ENCODE data around the gene FSD2. TPM values are rescaled to one million over a fixed set of nuclear protein-coding genes. Genes with fewer than 3 reads are reported as not detected.

The FSD2 gene
- total RNA-seq = under 0.01 TPM

DNA sequence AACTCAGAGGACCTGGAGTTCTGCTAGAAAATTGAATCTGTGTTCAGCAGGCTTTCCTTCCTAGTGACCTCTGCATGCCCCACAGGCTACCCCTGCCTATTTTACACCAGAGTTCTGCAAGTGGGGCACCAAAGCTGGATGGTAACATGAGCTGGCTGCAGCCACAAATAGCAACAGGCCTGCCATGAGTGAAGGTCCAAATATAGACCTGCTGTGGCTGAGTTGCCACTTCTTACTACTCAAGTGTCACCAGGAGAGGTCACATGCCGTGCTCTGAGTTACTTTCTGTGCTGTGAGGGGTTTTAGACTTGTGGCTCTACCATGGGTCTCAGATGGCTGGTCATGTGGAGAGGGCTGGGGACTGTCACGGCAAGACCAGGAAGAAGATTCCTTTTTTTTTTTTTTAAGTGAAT lies at the start of gene FSD2:
FSD2 (minus strand) TSS at position 76 of the 413 bp plus-strand sequence. CDS start 18,679 bp downstream, outside the sequence.
- no peak within 1 kb of the TSS for H3K4me3 ChIP-seq (ENCODE audit: low read length)
- no peaks in the 10 kb centered on the region for H3K27me3 ChIP-seq (ENCODE audit: insufficient read depth, low read length)
- H3K4me1 ChIP-seq (ENCODE audit: insufficient read depth, low read length) = peaks cover 8% of the 10 kb centered on the region
- H3K9me3 ChIP-seq (ENCODE audit: low read depth, low read length) = no peaks in the 10 kb centered on the region

DNA sequence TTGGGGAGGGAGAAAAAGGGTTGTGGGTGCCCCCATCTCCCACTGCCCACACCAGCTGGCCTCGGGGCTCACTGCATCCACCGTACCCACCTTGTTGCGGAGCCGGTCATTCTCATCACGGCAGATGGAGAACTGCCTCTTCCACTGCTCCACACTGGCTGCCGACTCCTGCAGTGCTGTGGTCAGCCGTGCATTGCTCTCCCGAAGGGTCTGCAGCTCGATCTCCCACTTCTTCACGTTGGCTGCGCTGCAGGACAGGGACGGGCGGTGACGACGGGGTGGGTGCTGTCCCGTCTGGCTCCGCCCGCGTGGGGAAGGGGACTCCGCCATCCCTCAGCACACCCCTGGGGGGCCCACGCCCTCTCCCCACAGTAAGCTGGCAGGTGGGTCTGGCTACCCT lies 48.7 kb upstream of the FSD2 start:
- H3K27me3 ChIP-seq (ENCODE audit: insufficient read depth, low read length) = no peaks in the 10 kb centered on the region
- peaks cover 23% of the 10 kb centered on the region for H3K4me1 ChIP-seq (ENCODE audit: insufficient read depth, low read length)
- no peak overlapping the region for H3K4me3 ChIP-seq (ENCODE audit: low read length)
- no peaks in the 10 kb centered on the region for H3K9me3 ChIP-seq (ENCODE audit: low read depth, low read length)

- Histone ChIP-seq H3K4me3 (ENCODE audit: low read length) (no peak overlapping the region), H3K4me1 (ENCODE audit: insufficient read depth, low read length) (peaks cover 27% of the 10 kb centered on the region), H3K27me3 (ENCODE audit: insufficient read depth, low read length) (no peaks in the 10 kb centered on the region), H3K9me3 (ENCODE audit: low read depth, low read length) (no peaks in the 10 kb centered on the region)
Observed at GRCh38 chr15:82852941-82853561, 47.2 kb upstream of the FSD2 start.

DNA sequence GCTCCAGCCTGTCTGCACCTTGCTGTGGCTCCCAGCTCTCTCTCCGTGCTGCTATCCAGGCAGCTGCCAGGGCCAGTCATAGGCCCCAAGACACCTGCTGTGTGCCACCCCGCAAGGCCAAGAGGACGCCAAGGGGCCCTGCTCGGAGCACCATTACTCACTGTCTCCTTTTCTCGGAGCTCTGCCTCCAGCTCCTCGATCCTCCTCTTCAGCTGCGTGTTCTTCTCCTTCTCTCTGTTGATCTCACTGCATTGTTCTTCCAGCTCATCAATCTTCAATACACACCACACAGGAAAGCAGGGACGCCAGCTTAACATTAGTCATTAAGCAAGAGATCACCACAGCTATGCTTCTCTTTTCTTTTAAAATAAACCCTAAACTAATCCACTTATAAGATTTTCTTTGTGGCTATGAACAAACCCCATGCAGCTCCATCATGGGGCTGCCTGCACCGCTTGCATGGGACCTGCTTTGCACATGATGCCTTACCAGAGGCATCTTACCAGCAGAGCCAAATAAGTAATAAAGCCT lies 46.2 kb upstream of the FSD2 start:
- no peak overlapping the region for H3K4me3 ChIP-seq (ENCODE audit: low read length)
- H3K27me3 ChIP-seq (ENCODE audit: insufficient read depth, low read length) = no peaks in the 10 kb centered on the region
- peaks cover 27% of the 10 kb centered on the region for H3K4me1 ChIP-seq (ENCODE audit: insufficient read depth, low read length)
- H3K9me3 ChIP-seq (ENCODE audit: low read depth, low read length) = no peaks in the 10 kb centered on the region

- no peaks in the 10 kb centered on the region for H3K9me3 ChIP-seq (ENCODE audit: low read depth, low read length)
- H3K27me3 ChIP-seq (ENCODE audit: insufficient read depth, low read length) = no peaks in the 10 kb centered on the region
- H3K4me1 ChIP-seq (ENCODE audit: insufficient read depth, low read length) = peaks cover 27% of the 10 kb centered on the region
- H3K4me3 ChIP-seq (ENCODE audit: low read length) = no peak overlapping the region
Observed at GRCh38 chr15:82851306-82851850, 45.5 kb upstream of the FSD2 start.

DNA sequence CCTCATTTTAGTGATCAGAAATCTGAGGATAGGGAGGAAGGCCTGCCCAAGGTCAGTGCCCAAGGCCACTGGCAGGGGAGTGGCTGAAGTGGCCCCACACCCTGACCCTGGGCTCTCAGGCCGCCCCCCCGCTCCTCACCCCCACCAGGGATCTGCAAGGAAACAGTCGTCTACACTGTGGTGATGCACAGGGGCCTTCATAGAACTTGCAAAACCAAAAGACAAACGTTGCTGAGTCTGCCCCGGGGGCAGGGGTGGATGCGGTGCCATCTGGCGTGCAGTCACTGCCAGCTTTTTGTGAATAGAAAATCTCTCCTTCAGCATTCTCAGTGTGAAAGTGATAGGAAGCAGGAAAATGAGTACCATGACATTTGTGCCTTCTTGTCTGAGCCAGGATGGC lies 44.9 kb upstream of the FSD2 start:
- peaks cover 25% of the 10 kb centered on the region for H3K4me1 ChIP-seq (ENCODE audit: insufficient read depth, low read length)
- H3K4me3 ChIP-seq (ENCODE audit: low read length) = no peak overlapping the region
- no peaks in the 10 kb centered on the region for H3K27me3 ChIP-seq (ENCODE audit: insufficient read depth, low read length)
- no peaks in the 10 kb centered on the region for H3K9me3 ChIP-seq (ENCODE audit: low read depth, low read length)

GRCh38 chr15:82849556-82850512 lies 44.0 kb upstream of the FSD2 start:
- peaks cover 29% of the 10 kb centered on the region for H3K4me1 ChIP-seq (ENCODE audit: insufficient read depth, low read length)
- H3K9me3 ChIP-seq (ENCODE audit: low read depth, low read length) = no peaks in the 10 kb centered on the region

DNA sequence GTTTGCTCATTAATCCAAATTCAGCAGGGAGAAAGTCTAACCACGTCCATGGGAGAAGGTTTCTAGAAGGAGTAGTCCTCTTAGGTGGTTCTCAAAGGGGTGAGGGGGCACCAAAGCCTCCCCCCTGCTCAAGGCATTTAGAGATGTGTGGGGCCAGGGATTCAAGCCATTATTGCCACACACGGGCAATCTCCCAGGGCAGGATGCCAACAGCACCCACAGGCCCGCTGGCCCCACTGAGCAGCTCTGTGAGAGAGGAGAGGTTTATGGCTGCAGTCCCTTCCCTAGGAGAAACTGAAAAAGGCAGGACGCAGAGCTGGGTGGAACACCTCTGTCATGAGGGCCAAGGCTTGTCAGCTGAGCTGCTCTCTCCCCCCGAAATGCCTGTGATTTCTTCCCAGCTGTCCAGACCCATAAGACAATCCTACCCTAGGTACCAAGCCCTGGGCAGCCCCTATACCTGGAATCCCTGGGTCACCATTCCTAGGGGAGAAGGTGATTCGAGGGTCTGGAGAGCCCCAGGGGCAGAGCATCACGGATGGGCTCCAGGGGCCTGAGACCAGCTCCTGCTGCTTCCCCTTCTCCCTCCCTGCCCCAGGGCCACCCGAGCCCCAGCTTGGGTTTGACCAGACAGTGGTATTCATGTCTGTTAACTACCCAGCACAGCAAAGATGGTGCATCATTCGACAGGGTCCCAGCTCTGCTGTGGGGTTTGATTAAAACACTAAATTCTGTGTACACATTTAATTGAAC lies 42.5 kb upstream of the FSD2 start:
- no peaks in the 10 kb centered on the region for H3K9me3 ChIP-seq (ENCODE audit: low read depth, low read length)
- no peak overlapping the region for H3K4me3 ChIP-seq (ENCODE audit: low read length)
- H3K27me3 ChIP-seq (ENCODE audit: insufficient read depth, low read length) = no peaks in the 10 kb centered on the region
- H3K4me1 ChIP-seq (ENCODE audit: insufficient read depth, low read length) = peaks cover 36% of the 10 kb centered on the region

More at GRCh38 chr15:82849556-82850512, 44.0 kb upstream of the FSD2 start:
- Histone ChIP-seq H3K4me3 (ENCODE audit: low read length) (no peak overlapping the region), H3K27me3 (ENCODE audit: insufficient read depth, low read length) (no peaks in the 10 kb centered on the region)

- no peaks in the 10 kb centered on the region for H3K9me3 ChIP-seq (ENCODE audit: low read depth, low read length)
- H3K4me3 ChIP-seq (ENCODE audit: low read length) = no peak overlapping the region
- H3K4me1 ChIP-seq (ENCODE audit: insufficient read depth, low read length) = peaks cover 29% of the 10 kb centered on the region
- no peaks in the 10 kb centered on the region for H3K27me3 ChIP-seq (ENCODE audit: insufficient read depth, low read length)
Observed at GRCh38 chr15:82847703-82848102, 41.8 kb upstream of the FSD2 start.

DNA sequence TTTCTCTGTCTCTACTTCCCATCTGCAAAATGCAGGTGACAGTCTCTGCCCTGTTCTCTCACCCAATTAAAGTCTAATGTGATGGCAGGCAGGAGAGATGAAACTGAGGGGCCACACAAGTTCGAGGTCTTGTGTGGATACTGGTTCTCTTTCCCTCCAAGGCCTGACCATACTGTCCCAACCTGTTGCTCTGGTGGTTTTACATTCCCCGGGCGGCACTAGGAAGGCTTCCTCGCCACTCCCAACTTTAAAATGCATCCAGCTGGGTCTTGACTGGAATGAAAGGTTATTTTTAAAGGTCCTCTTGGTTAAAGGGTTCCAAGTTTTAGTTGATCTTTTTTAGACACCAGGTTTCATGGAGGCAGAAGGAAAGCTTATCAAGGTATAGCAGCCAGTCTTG lies 40.8 kb upstream of the FSD2 start:
- Histone ChIP-seq H3K4me1 (ENCODE audit: insufficient read depth, low read length) (peaks cover 27% of the 10 kb centered on the region), H3K27me3 (ENCODE audit: insufficient read depth, low read length) (no peaks in the 10 kb centered on the region), H3K9me3 (ENCODE audit: low read depth, low read length) (no peaks in the 10 kb centered on the region), H3K4me3 (ENCODE audit: low read length) (no peak overlapping the region)

DNA sequence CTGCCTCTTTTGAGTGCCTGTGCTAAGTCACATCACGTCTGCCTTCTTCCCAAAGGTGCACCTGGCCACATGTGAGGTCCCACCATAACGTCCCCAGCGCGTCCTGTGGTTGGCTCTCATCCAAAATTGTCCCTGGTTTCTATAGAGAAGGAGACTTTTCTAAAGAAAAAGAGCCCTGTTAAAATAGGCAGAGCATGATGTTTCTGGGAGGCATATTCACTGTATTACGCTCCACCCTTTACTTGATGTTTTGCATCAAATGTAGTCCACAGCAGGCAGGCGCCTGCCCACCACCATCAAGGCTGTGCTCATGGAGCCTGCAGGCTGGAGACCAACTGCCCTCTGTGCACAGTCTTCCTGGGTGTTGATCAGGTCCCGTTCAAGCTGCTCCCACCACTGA lies 39.8 kb upstream of the FSD2 start:
- H3K4me3 ChIP-seq (ENCODE audit: low read length) = no peak overlapping the region
- H3K4me1 ChIP-seq (ENCODE audit: insufficient read depth, low read length) = peaks cover 27% of the 10 kb centered on the region
- no peaks in the 10 kb centered on the region for H3K9me3 ChIP-seq (ENCODE audit: low read depth, low read length)
- H3K27me3 ChIP-seq (ENCODE audit: insufficient read depth, low read length) = no peaks in the 10 kb centered on the region

DNA sequence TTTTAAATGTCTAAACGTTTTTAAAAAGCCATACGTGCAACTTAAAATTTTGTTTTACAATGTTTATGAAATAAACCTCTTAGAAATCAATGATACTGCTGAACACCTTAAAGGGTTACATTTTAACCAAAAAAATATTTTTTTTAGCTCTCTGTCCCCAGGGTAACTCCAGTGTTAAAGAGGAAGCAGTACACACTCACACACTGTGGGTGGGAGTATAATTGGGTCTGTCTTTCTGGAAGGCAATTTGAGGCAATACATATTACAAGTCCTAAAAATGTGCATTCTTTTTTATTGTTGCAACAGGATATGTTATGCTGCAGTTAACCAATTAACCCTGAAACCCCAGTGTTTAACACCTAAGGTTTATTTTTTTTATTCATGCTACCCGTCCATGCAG lies 37.7 kb upstream of the FSD2 start:
- no peak overlapping the region for H3K4me3 ChIP-seq (ENCODE audit: low read length)
- H3K27me3 ChIP-seq (ENCODE audit: insufficient read depth, low read length) = no peaks in the 10 kb centered on the region
- H3K4me1 ChIP-seq (ENCODE audit: insufficient read depth, low read length) = peaks cover 15% of the 10 kb centered on the region
- H3K9me3 ChIP-seq (ENCODE audit: low read depth, low read length) = no peaks in the 10 kb centered on the region

- no peaks in the 10 kb centered on the region for H3K27me3 ChIP-seq (ENCODE audit: insufficient read depth, low read length)
- H3K4me3 ChIP-seq (ENCODE audit: low read length) = no peak overlapping the region
- H3K4me1 ChIP-seq (ENCODE audit: insufficient read depth, low read length) = peaks cover 11% of the 10 kb centered on the region
- H3K9me3 ChIP-seq (ENCODE audit: low read depth, low read length) = no peaks in the 10 kb centered on the region
Observed at GRCh38 chr15:82840166-82840565, 34.3 kb upstream of the FSD2 start.

DNA sequence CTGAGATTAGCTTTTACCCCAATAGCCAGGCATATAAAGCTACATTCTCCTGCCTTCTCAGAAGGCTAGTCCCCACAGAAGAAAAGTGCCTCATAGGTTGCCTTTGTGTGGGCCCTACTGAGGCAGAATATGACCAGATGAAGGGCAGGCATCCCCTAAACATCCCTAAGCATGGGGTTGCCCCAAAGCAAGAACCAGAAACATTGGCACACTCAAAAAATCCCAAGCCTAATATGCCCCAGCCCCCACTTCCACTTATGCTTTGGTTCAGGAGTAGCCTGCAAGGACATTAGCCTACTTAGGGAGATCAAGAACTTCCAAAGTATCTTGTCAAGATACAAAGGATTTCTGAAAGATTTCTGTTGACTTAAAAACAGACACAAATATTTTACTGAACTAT lies 33.3 kb upstream of the FSD2 start:
- no peak overlapping the region for H3K4me3 ChIP-seq (ENCODE audit: low read length)
- H3K27me3 ChIP-seq (ENCODE audit: insufficient read depth, low read length) = no peaks in the 10 kb centered on the region
- peaks cover 4% of the 10 kb centered on the region for H3K4me1 ChIP-seq (ENCODE audit: insufficient read depth, low read length)
- H3K9me3 ChIP-seq (ENCODE audit: low read depth, low read length) = no peaks in the 10 kb centered on the region
